MCF 10A (cell line): ENCODE results near the gene SEPHS1. TPM values are rescaled to one million over a fixed set of nuclear protein-coding genes. Genes with fewer than 3 reads are reported as not detected.

Source experiments
- BruUV-seq: library from RNA; stranded (reverse); fragments of 400-500 nt; replicated peaks from 2 replicates; lab custom pipeline; 2021; lab: Mats Ljungman, UMichigan
- CTCF ChIA-PET: fragments of 300-600 bp; sonication (Branson Sonifier 250); formaldehyde crosslinking; extraction: SDS; loops from one replicate; lab custom pipeline; 2021; ENCODE audit warnings: antibody characterized with exemption, inconsistent platforms; lab: Yijun Ruan, JAX
- POLR2A ChIA-PET: fragments of 300-600, 350-650 bp; sonication (Branson Sonifier 250); formaldehyde crosslinking; extraction: SDS; loops from one replicate; lab custom pipeline; 2020; ENCODE audit warnings: antibody characterized with exemption, inconsistent platforms; lab: Yijun Ruan, JAX
- DNase-seq: peaks from one replicate; pipeline ENCODE4 v3.0.0-alpha.2; 2018; ENCODE audit not compliant: unreplicated experiment
- H3K27ac Mint-ChIP-seq: one replicate; pipeline ENCODE4 v1.8.0; 2022; ENCODE audit warnings: mild to moderate bottlenecking, low read depth, mixed read lengths; ENCODE audit not compliant: unreplicated experiment
- H3K27me3 Mint-ChIP-seq: one replicate; pipeline ENCODE4 v1.8.0; 2022; ENCODE audit warnings: mixed read lengths; ENCODE audit not compliant: insufficient read depth, unreplicated experiment
- H3K36me3 Mint-ChIP-seq: one replicate; pipeline ENCODE4 v1.8.0; 2022; ENCODE audit warnings: mild to moderate bottlenecking, moderate library complexity, mixed read lengths; ENCODE audit not compliant: insufficient read depth, unreplicated experiment
- H3K4me1 Mint-ChIP-seq: one replicate; pipeline ENCODE4 v1.8.0; 2022; ENCODE audit warnings: mixed read lengths; ENCODE audit not compliant: insufficient read depth, unreplicated experiment
- H3K4me3 Mint-ChIP-seq: one replicate; pipeline ENCODE4 v1.8.0; 2022; ENCODE audit warnings: mild to moderate bottlenecking, moderate library complexity, mixed read lengths; ENCODE audit not compliant: unreplicated experiment
- H3K9me3 Mint-ChIP-seq: one replicate; pipeline ENCODE4 v1.8.0; 2022; ENCODE audit warnings: mixed read lengths; ENCODE audit not compliant: unreplicated experiment
- CTCF ChIP-seq: fragments of 200-600 bp; IDR thresholded peaks from one replicate; pipeline ENCODE4 v1.8.0; 2022; ENCODE audit warnings: antibody characterized with exemption, mild to moderate bottlenecking; ENCODE audit not compliant: unreplicated experiment
- intact Hi-C: fragments of 100-400 bp; cut with micrococcal nuclease; formaldehyde crosslinking; loops from 2 replicates; pipeline ENCODE4 v1.14.1; 2022
- total RNA-seq: library from RNA; stranded (reverse); gene quantifications from 2 replicates; pipeline ENCODE4 v1.2.3, GENCODE V29; 2022

The SEPHS1 gene
- total RNA-seq, 1 experiment from 2014 or later = 60.8 TPM

- DNase-seq = no peak
- Mint-ChIP-seq H3K36me3 (peaks cover 47% of the 10 kb centered on the region), H3K27me3 (no peaks in the 10 kb centered on the region), H3K9me3 (no peaks in the 10 kb centered on the region), H3K27ac (no peak overlapping the region), H3K4me3 (no peak overlapping the region), H3K4me1 (no peaks in the 10 kb centered on the region)
- no peak for TF ChIP-seq CTCF
- ChIA-PET POLR2A (interaction anchor here (1.1 kb wide), 1 partner anchor 8 kb away, joined by 3 read pairs; no protein-coding TSS in a partner anchor), CTCF (interaction anchor here (0.6 kb wide), 1 partner anchor 180 kb away, joined by 3 read pairs; no protein-coding TSS in a partner anchor)
- intact Hi-C loops = no loop called here
- no TSS peak for BruUV-seq
Measured at GRCh38 chr10:13340626-13341376, 7.3 kb downstream of the SEPHS1 start.

- intact Hi-C loops = no loop called here
- H3K4me1 Mint-ChIP-seq = no peaks in the 10 kb centered on the region
Measured at GRCh38 chr10:13340068-13340467, 8.0 kb downstream of the SEPHS1 start.

GRCh38 chr10:13338390-13339110 is 9.5 kb downstream of the SEPHS1 start:
- TF ChIP-seq CTCF = no peak

More at GRCh38 chr10:13340068-13340467, 8.0 kb downstream of the SEPHS1 start:
- H3K4me3 Mint-ChIP-seq = no peak overlapping the region
- no peaks in the 10 kb centered on the region for H3K9me3 Mint-ChIP-seq
- POLR2A ChIA-PET = no interaction called here
- no peak for DNase-seq
- H3K27me3 Mint-ChIP-seq = no peaks in the 10 kb centered on the region
- BruUV-seq = no TSS peak
- CTCF ChIA-PET = no interaction called here
- H3K36me3 Mint-ChIP-seq = peaks cover 53% of the 10 kb centered on the region
- TF ChIP-seq CTCF = no peak
- H3K27ac Mint-ChIP-seq = no peak overlapping the region

GRCh38 chr10:13337827-13338196 is 10.3 kb downstream of the SEPHS1 start:
- no TSS peak for BruUV-seq
- no peak for DNase-seq
- ChIA-PET POLR2A (no interaction called here), CTCF (no interaction called here)
- H3K27me3 Mint-ChIP-seq = no peaks in the 10 kb centered on the region
- H3K4me3 Mint-ChIP-seq = no peak overlapping the region
- no peaks in the 10 kb centered on the region for H3K4me1 Mint-ChIP-seq
- intact Hi-C loops = no loop called here
- H3K27ac Mint-ChIP-seq = no peak overlapping the region
- H3K36me3 Mint-ChIP-seq = peaks cover 56% of the 10 kb centered on the region
- TF ChIP-seq CTCF = no peak
- H3K9me3 Mint-ChIP-seq = no peaks in the 10 kb centered on the region

More at GRCh38 chr10:13338390-13339110, 9.5 kb downstream of the SEPHS1 start:
- intact Hi-C loops = no loop called here
- no peak for DNase-seq
- Mint-ChIP-seq H3K4me3 (no peak overlapping the region), H3K36me3 (peaks cover 57% of the 10 kb centered on the region), H3K27ac (no peak overlapping the region), H3K9me3 (no peaks in the 10 kb centered on the region), H3K4me1 (no peaks in the 10 kb centered on the region), H3K27me3 (no peaks in the 10 kb centered on the region)
- ChIA-PET POLR2A (interaction anchor here (0.6 kb wide), 1 partner anchor 1462 kb away, joined by 3 read pairs; no protein-coding TSS in a partner anchor), CTCF (no interaction called here)
- BruUV-seq = no TSS peak
